GM21390 (cell line): Measurements from ENCODE around the gene CORO6.

Source experiments
- ATAC-seq: cut with Tn5 transposase; IDR thresholded peaks from one replicate; pipeline ENCODE4 v1.9.1; 2021; ENCODE audit not compliant: unreplicated experiment

The CORO6 gene

GRCh38 chr17:29578626-29579485, 43.9 kb downstream of the CORO6 start:
- ATAC-seq = no peak

DNA sequence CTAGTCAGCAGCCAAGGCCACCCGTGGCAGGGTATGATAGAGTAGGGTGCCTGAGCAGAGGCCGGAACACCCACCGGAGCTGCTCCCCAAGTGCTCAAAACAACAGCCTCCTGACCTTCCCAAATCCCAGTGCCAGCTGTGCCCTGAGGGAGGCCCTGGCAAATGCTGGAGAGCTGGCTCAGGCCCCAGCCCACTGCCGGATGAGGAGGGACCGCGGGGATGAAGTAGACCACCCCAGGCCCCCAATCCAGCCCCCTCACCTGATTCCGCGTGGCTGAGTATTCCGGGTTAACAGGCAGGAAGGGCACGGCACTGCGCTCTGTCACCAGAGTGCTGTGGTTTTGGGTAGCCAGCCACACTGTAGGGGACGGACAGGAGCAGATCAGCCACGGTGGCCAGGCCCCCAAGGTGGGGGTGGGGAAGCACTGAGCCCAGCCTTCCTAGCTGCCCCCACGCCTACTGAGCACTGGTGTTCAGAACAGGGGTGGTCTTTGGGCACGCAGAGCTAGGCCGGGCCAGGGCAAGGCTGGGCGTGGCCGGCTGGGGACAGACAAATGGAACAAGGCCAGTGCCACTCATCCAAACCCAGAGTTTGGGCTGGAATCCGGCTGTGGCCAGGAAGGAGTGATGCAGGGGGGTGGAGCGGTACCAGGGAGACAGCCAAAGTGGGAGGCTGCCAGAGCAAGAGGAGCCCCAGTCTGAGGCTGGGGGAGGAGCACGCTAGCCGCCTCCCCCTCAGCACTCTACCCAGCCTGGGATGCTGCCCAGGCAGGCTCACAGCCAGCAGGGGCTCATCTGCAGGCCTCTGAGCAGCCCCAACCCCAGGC, 45.1 kb downstream of the CORO6 start:
- no peak for ATAC-seq

- ATAC-seq = no peak
These were observed 45.7 kb downstream of the CORO6 start for GRCh38 chr17:29577001-29577370.

- no peak for ATAC-seq
These were observed 46.3 kb downstream of the CORO6 start for GRCh38 chr17:29576214-29577000.

DNA sequence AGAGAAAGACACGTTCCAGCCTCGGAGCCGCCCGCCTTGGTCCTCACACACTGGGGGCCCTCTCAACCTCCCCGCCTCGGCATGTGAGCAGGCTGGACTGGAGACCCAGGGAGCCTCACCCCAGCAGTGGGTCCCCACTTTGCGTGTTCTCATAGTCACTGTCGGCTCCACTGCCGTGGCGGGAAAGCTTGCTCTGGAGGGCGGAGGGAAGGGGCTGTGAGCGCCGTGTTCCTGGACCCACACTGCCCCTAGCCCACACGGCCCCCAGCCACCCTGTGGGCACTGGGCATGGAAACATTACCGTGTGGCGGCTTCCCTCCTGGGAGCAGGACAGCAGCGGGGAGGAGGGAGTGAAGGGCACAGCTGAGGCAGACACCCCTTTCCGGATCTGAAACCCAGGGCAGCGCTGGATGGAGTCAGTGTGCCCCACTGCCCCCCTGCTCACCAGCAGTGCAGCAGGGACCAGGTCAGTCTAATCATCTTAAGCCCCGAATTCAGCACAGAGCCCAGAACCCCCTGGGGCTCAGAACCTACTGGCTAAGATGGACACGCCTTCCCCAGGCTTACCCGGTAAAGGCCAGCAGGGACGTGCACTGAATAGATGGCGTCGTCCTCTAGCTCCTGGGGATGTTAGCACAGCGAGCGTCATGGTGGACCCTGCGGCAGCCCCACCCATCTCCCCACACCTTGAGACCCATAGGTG, 47.0 kb downstream of the CORO6 start:
- no peak for ATAC-seq

DNA sequence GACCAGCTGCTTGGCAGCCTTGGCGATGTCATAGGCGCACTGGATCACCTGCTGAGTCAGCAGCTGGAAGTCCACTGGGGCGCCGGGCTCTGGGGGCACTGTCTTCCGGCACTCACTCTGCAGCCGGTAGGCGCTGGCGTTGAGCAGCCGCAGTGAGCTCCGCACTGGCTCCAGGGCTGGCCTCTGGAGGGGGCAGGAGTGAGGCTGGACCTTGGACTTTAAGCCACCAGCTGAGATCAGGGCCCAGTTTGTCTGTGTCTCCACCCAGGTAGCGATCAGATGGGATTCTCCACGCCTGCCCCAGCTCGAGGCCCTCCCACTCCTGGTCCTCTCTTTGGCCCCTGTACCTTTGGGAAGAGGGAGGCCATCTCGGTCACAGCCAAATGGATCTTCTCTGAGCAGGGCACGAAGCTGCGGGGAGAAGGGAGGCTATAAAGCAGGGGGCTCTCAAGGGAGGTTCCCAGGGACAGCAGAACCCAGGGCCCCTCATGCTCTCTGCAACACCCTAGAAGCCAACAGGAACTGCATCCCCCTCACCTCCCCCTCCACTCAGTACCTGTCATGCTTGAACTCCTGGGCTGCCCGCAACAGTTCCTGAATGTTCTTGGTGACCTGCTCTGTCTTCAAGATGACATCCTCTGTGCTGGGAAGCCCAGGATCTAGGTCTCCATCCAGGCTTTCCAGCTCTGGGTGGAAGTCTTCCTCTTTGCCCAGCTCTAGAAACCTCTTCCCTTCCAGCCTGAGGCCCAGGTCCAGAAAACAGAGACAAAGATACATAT, 47.8 kb downstream of the CORO6 start:
- no peak for ATAC-seq

- no peak for ATAC-seq
These were observed 48.6 kb downstream of the CORO6 start for GRCh38 chr17:29573871-29574731.

- no peak for ATAC-seq
These were observed 49.2 kb downstream of the CORO6 start for GRCh38 chr17:29573558-29573869.

DNA sequence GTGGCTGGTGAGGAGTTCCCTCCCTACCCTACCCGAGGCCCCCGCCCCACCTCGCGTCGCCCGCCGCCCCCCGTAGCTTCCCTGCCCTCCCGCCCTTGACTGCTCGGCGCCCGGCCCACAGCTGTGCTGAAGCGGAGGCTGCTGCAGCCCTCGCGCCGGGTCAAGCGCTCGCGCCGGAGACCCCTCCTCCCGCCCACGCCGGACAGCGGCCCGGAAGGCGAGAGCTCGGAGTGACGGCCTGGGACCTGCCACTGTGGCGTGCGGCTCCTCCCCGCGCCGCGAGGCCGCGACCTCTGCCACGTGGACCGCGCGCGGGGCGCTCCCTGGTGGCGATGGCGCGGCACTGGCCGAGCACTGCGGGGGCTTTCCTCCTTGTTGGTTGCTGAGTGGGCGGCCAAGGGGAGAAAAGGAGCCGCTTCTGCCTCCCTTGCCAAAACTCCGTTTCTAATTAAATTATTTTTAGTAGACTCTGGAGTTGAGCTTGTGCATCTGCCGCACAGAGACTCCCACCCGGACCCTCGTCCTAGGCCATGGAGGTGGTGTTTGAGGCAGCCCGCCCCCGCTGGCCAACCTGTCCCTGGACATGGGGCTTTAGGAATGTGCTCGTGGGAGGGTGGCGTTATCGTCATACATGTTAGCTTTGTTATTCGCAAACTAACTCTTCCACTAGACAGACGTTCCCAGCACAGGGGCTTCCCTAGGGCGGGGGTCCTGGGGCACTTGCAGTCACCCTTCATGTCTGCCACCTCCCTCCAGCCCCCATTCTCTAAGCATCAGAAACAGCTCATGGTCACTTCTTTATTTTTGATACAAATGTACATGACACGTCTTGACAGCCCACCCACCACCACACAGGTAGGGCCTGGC, 49.8 kb downstream of the CORO6 start:
- no peak for ATAC-seq

- no peak for ATAC-seq
These were observed 50.6 kb downstream of the CORO6 start for GRCh38 chr17:29571883-29572681.

DNA sequence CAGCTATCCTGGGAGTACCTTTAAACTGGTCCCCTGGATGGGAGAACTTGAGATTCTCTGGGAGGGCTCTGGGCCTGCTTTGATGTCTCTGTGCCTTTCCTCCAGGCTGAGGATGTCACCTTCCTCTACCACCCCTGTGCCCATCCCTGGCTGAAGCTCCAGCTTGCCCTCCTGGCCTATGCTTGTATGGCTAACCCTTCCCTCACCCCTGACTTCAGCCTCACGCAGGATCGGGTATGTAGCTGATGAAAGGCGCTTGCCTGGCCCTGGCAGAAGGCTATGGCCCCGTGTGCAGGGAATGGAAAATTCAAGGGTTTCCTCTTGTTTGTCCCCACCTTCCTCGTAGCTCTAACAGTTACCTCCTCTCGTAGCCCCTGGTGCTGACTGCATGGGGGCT, 51.2 kb downstream of the CORO6 start:
- no peak for ATAC-seq

DNA sequence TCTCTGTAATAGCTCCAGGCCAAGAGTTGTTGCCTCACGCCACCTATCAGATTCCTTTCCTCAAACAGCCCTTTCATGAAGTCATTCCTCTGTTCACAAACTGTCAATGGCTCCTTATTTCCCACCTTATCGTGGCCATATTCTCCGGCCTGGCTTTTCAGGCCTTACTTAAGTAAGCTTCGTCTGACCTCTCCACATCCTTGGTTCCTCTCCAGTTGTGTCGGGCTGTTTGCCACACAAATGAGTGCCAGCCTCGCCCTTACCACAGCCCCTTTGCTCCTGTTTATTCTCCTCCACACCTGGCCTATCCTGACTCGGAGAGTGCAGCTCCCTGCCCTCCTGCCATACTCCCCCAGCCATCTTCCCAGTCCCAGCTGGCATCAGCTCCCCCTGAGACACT, 52.2 kb downstream of the CORO6 start:
- no peak for ATAC-seq

GRCh38 chr17:29569245-29569950, 53.3 kb downstream of the CORO6 start:
- ATAC-seq = no peak

DNA sequence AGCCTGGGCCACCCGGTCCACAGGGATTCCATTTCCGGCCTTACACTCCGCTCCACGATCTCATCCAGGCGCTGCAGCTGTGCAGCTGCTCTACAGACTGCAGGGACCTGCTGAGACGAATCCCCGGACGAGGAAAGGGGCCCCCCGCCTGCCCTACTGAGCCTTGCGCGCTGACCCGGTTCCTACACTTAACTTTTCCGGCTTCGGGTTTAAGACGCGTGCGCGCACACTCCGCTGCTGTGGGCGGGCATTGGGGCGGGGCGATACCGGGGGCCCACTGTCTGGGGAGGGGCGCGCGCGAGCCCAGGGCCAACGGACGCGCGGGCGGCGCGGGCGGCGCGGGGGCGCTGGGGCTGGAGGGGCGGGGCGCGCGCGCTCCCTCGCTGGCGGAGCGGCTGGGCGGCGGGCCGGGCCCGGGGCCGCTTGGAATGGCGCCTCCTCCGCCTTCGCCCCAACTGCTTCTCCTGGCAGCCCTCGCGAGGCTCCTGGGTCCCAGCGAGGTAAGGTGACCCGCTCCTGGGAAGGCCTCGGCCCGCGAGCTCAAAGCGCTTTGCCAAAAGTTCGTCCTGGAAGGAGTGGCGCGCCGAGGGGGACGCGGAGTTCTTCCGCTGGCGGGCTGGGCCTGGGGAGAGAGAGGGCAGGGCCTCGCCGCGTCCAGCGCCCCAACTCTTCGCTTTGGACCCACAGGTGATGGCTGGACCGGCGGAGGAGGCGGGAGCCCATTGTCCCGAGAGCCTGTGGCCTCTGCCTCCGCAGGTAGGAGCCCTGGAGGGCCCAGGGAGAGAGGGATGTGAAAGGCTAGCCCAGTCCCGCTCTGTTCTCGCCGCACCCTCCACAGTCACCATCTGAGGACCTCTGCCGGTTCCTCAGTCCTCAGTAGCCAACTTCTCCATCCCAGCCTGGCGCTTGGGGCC, 54.1 kb downstream of the CORO6 start, which contains the start of gene TP53I13:
Gene TP53I13, plus strand, starts transcription at position 371 of the 914 bp plus-strand sequence. Its CDS starts 58 bp downstream, at position 429.
- peak; percentile 30 for ATAC-seq

DNA sequence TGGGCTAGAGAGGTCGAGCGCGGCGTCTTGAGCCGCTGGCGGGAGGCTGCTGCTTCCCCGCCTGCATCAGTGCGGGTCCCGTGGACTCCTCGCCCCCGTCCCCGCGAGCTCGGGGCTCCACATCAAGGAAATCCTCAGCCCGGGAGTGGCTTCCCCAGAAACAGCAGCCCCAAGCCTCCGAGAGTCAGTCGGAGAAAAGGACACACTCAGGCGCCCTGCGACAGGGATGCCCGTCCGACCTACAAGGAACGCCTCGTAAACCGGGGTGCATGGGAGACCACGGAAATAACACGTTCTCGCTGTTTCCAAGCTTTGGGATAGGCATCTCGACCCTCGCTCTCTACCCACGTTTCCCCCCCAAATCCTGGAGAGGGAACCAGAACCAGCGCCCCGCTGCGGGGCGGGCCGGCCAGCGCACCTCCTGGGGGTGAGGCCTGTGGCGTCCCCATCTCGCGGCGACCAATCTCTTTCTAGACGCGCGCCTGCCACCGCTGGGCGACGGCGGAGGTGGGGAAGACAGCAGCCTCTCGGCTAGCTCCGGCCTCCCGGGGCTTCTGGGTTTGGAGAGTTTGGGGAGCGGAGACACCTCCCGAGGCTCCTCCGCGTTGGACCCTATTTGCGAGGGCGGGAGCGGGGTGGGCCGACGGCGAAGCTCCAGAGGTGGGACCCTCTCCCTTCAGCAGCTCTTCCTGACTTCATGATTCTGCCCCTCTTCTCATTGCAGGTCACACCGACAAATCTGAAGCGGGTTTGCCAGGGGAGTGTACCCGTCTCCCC, 55.0 kb downstream of the CORO6 start:
- peak; percentile 42 for ATAC-seq
